ENCODE data around the gene SKP2.
"Not testable (repeated sequence)": the region's sequence is repeated elsewhere in the genome, so short reads cannot be mapped to it uniquely, and the experiment has no call there.

SKP2 gene

GRCh38 chr5:36156121-36156601 lies 4.2 kb downstream of the SKP2 start:
- H3K4me3 ChIP-seq (ENCODE audit: low read depth, low read length): no peak overlapping the region

GRCh38 chr5:36156619-36157018 lies 4.7 kb downstream of the SKP2 start:
- no peak overlapping the region for H3K4me3 ChIP-seq (ENCODE audit: low read depth, low read length)

DNA sequence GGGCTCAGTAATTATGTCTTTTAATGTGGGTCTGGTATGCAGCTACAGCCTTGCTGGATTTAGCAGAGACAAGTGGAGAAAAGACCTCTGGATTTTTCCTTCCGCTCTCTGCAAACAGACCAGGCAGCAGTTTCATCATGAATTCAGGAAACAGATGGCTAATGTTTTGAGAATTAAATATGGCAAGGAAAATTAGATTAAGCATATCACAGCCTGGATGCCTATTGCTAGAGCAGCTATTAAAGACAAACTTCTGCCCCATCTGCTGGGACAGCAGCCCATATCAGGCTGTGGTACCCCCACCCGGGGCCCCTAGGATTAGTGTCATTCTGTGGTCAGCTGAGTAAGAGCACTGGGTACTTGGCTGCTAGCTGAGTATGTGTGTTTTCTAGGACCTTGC lies 6.2 kb downstream of the SKP2 start:
- H3K4me3 ChIP-seq (ENCODE audit: low read depth, low read length): no peak overlapping the region

DNA sequence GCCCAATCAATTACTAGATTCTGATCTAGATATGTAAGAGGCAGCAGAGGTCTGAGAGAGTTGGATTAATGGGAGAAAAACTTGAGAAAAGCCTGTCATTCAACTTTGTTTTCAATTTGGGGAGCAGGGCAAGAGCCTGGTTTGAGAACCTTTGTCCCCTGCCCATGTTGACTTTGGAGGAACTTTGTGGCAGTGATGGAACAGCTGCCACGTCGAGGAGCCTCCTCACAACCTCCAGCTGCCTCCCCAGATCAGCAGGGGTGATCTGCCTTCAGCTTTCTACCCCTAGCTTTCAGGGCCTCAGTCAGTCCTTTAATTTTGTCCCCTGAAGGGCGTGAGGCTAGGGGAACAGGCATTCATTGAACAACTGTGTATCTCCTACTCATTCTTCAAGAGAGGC lies 8.7 kb downstream of the SKP2 start:
- no peak overlapping the region for H3K4me3 ChIP-seq (ENCODE audit: low read depth, low read length)

DNA sequence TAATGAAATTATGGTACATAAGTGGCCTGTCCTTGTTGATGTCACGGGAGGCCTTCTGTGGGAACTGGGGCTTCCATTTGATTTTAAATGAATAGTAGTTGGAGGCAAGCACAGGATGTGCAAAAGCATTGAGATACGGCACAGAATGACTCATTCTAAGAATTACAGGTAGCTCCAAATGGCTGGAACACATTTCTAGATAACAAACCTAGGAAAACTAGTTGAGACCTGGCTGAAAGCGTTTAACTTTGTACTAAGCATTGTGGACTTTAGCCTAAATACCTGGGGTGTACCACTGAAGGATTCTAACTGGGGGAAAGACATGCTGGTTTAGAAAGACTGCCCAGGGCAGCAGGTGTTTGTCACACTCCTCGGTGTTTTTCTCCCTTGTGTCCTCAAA lies 9.4 kb downstream of the SKP2 start:
- no peak overlapping the region for H3K4me3 ChIP-seq (ENCODE audit: low read depth, low read length)

GRCh38 chr5:36162810-36163486 lies 11.0 kb downstream of the SKP2 start:
- no peak overlapping the region for H3K4me3 ChIP-seq (ENCODE audit: low read depth, low read length)

DNA sequence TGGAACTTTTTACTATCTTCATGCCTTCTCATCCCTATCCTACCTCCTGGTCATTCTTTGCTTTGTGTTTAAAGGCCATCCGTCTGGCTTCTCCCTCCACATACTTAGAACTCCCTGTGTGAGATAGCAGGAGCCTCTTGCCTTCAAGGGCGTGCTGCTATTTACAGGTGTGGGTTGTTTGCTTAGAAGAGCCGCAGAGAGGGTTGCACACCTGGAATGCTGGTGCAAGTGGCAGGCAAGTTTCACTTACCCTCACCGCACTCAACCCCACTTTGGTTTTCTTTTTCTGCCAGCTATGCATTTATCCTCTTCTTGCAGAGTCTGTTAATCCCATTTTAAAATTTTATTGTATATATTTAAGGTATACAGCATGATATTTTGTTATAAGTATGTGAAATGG lies 12.6 kb downstream of the SKP2 start:
- no peak overlapping the region for H3K4me3 ChIP-seq (ENCODE audit: low read depth, low read length)

GRCh38 chr5:36168737-36169136 lies 16.8 kb downstream of the SKP2 start:
- H3K4me3 ChIP-seq (ENCODE audit: low read depth, low read length): no peak overlapping the region

GRCh38 chr5:36170832-36171424 lies 19.0 kb downstream of the SKP2 start:
- H3K4me3 ChIP-seq (ENCODE audit: low read depth, low read length): no peak overlapping the region

DNA sequence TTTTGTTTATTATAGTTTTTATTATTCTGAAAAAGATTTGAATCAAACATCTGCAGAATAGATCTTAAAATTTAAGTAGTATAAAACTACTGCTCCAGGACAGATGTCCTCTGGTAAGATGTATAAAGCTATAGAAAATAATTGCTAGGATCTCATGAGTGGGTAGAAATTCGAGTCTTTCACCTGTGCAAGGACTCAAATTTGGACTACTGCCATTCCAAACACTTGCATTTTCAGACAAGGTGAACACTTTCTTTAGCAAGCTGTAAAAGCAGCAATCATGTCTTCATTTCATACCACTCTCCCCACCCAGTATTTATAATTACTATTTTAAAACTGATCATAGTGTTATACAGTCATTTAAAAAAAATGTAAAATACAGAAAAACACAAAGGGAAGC lies 20.7 kb downstream of the SKP2 start:
- H3K4me3 ChIP-seq (ENCODE audit: low read depth, low read length): no peak overlapping the region

GRCh38 chr5:36173426-36173825 lies 21.5 kb downstream of the SKP2 start:
- no peak overlapping the region for H3K4me3 ChIP-seq (ENCODE audit: low read depth, low read length)

GRCh38 chr5:36174119-36174518 lies 22.2 kb downstream of the SKP2 start:
- H3K4me3 ChIP-seq (ENCODE audit: low read depth, low read length): no peak overlapping the region

DNA sequence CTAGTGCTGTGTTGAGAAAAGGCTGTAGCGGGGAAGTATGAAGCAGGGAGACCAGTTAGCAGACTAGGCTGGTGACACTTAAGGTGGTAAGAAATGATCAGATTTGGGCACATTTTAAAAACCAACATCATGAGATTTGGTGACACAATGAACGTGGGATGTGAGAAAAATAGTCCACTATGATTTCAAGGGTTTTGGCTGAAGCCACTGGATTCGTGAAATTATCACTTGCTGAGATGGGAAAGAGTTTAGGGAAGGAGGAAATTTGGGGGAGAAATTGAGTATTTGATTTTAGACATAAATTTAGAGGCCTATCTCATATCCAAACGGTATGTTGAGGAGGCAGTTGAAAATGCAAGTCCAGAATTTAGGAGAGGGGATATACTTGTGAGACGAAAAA lies 23.1 kb downstream of the SKP2 start:
- no peak overlapping the region for H3K4me3 ChIP-seq (ENCODE audit: low read depth, low read length)

DNA sequence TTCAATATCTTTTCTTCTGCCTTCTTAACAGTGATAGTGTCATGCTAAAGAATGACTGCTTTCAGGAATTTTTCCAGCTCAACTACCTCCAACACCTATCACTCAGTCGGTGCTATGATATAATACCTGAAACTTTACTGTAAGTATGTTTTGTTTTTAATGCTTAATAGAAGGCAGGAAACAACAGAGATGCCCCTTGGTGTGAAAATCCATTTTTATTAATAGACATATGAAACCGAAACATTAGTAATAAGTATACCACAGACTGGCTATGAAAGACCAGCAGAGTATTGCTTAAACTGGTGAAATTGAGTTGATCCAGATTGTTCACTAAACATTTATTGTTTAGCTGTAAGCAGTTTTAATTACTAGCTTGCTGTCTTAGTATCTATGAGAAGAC lies 25.2 kb downstream of the SKP2 start:
- no peak overlapping the region for H3K4me3 ChIP-seq (ENCODE audit: low read depth, low read length)

DNA sequence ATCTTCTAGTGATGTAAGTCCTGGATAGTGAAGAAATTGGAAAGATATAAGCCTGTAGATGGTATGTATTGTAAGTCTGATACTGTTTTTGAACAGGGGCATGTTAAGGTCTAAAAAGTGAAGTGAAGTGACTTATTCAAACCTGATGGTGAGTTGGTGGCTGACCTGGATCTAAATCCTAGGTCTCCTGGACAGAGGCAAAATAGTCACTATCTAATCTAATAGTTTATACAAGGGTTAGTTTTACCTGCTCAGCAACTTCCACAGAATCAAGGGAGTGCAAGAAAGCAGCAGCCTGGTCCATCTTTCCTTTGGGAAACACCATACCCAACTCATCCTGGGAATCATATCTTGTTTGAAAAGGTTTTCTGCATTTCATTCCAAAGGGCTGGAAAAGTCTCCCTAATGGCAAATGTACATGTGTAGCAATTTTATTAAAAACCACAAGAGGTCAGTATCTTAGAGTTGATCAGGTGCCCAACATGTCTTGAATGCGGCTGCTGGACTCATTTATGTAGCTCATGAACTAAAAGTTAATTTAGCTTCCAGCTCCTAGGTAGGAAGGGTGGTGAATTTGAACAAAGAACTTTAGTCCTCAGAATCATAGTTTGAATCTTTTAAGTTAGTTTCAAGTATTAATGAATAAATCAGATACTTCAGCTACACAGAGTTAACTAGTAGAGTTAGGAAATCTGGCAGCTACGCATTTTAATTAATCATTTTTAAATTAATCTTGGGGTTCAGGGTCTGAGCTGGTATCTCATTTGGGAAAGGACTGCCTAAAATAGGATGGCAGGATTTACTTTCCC lies 26.0 kb downstream of the SKP2 start:
- H3K4me3 ChIP-seq (ENCODE audit: low read depth, low read length): no peak overlapping the region

DNA sequence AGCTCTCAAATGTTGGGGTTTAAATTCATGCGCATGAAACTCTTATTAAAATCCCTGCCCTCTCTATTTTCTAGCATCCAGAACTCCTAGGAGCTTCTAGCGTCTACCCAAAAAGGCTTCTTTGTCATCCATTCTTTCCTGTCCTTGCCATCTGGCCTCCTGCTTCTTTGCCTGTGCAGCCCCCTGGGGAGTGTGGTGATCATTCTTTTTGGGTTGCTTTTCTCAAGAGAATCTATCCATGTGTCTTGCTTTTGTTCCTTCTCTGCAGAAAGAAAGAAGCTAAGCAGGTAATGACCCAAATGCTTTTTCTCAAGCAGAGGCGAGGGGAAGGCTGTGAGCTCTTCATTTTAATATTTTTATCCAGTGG lies 26.6 kb downstream of the SKP2 start:
- no peak overlapping the region for H3K4me3 ChIP-seq (ENCODE audit: low read depth, low read length)

DNA sequence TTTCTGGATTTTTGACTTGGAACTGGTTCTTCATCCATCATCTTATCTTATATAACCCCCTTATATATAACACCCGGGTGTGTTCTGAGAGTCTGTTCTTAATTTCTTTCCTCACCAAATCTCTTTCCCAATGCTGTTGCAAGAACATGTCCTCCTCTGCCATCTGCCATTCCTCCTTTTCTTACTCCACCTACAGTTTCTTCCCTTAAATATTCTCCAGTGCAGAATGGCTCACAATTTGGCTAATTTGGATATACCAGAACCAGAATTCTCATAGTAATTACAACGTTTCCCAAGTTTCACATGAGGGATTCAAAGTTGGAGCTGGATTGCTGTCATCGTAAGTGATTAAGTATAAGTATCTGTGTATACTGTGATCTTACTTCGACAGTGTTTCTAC lies 28.0 kb downstream of the SKP2 start:
- H3K4me3 ChIP-seq (ENCODE audit: low read depth, low read length): no peak overlapping the region

DNA sequence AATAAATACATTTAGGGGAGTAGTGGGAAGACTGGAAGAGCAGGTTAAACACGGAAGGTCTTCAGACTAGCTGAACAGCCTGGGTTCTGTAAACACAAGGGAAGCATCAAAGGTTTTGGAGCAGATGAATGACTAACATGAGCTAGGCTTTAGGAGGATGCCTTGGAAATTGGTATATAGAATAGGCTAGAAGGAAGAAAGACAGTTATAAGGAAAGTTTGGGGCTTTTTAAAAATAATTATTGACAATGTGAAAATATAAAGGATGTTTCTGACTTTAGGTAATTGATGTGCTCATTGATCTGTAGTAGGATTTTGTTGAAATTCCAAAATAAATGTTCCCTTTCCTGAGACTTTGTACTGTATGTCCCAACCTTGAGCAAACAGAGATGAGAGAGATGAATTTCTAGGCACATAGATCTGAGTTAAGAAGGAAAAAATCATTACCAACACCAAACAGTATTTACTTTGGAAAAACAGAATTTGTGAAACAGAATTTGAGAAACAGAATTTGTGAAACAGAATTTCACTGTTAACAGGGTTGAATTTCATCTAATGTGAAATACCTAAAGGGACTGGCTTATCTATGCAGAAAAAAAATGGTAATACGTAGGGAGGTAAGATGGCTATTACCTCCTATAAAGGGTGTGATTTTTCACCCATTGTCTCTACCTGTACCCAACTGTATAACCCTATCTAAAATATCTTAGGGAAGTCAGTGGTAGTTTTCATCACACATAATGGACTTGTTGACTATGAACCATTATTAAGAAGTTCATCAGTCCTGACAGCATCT lies 28.8 kb downstream of the SKP2 start:
- no peak overlapping the region for H3K4me3 ChIP-seq (ENCODE audit: low read depth, low read length)

DNA sequence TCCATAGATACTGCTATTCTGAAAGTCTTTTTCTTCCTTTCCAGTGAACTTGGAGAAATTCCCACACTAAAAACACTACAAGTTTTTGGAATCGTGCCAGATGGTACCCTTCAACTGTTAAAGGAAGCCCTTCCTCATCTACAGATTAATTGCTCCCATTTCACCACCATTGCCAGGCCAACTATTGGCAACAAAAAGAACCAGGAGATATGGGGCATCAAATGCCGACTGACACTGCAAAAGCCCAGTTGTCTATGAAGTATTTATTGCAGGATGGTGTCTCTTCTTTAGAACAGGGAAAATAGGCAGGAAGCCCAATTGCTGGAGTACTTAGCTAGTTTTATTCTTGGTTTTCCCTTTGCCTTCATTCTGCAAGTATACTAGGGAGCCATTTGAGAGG lies 29.9 kb downstream of the SKP2 start:
- no peak overlapping the region for H3K4me3 ChIP-seq (ENCODE audit: low read depth, low read length)

DNA sequence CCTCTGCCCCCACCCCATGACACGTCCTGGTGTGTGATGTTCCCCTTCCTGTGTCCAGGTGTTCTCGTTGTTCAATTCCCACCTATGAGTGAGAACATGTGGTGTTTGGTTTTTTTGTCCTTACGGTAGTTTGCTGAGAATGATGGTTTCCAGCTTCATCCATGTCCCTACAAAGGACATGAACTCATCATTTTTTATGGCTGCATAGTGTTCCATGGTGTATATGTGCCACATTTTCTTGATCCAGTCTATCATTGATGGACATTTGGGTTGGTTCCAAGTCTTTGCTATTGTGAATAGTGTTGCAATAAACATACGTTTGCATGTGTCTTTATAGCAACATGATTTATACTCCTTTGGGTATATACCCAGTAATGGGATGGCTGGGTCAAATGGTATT lies 32.5 kb downstream of the SKP2 start:
- H3K4me3 ChIP-seq (ENCODE audit: low read depth, low read length): not testable (repeated sequence)

GRCh38 chr5:36193746-36194145 lies 41.8 kb downstream of the SKP2 start:
- H3K4me3 ChIP-seq (ENCODE audit: low read depth, low read length): no peak overlapping the region
